Measurements from ENCODE around the gene PAQR8. TPM values are rescaled to one million over a fixed set of nuclear protein-coding genes. Genes with fewer than 3 reads are reported as not detected.

PAQR8 gene
- total and polyA plus RNA-seq, 2 of the 13 experiments (the other 11 are each of a cell fraction or from before 2014, with no cell fraction given), result 37.7 to 50.7 TPM

DNA sequence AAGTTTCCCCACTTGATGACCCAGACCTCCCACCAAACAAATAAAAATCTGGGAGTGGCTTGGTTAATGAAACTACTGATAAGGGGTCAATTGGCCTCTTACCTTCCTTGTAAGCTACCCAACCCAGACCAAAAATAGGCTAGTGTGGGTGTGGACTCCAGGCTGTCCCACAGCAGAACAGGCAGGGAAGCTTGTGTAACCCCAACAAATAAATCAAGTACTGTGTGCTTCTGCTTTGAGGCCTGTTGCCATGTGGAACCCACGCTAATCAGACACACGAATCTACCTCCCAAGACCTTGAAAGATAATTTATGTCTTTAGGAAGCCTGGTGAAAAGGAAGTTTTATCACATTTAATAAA is 33.7 kb upstream of the PAQR8 start (continued):
- peak; percentile 37; the same call in 1 of the 2 replicates for TF ChIP-seq HNF4G (IDR thresholded peaks at IDR 0.05; ENCODE audit: borderline replicate concordance, low read depth, low read length)
- no peak for TF ChIP-seq HNF4G (CRISPR knock-in tag; IDR thresholded peaks at IDR 0.05; ENCODE audit: borderline replicate concordance, low read depth)
- peak; percentile 50; the same call in 1 of the 2 replicates for TF ChIP-seq PRDM10 (CRISPR knock-in tag; IDR thresholded peaks at IDR 0.05; ENCODE audit: low read depth)
- TF ChIP-seq KLF12 (CRISPR knock-in tag; IDR thresholded peaks at IDR 0.05; ENCODE audit: borderline replicate concordance), result peak; percentile 55; the same call in 1 of the 2 replicates
- 0 out of 2 replicates have a peak, but pooled peaks have one; percentile 41 for TF ChIP-seq ZNF124 (CRISPR knock-in tag; IDR thresholded peaks at IDR 0.05)
- no peak for TF ChIP-seq ZNF225 (CRISPR knock-in tag; IDR thresholded peaks at IDR 0.05)
- peak; percentile 76; the same call in 1 of the 2 replicates for TF ChIP-seq BRD4 (CRISPR knock-in tag; IDR thresholded peaks at IDR 0.05)
- no peak for TF ChIP-seq ZNF891 (CRISPR knock-in tag; IDR thresholded peaks at IDR 0.05)
- TF ChIP-seq SP1 (IDR thresholded peaks at IDR 0.05), result no peak
- peak; percentile 43 for TF ChIP-seq SP1 (CRISPR knock-in tag; IDR thresholded peaks at IDR 0.05)
- TF ChIP-seq, protein P1, sequence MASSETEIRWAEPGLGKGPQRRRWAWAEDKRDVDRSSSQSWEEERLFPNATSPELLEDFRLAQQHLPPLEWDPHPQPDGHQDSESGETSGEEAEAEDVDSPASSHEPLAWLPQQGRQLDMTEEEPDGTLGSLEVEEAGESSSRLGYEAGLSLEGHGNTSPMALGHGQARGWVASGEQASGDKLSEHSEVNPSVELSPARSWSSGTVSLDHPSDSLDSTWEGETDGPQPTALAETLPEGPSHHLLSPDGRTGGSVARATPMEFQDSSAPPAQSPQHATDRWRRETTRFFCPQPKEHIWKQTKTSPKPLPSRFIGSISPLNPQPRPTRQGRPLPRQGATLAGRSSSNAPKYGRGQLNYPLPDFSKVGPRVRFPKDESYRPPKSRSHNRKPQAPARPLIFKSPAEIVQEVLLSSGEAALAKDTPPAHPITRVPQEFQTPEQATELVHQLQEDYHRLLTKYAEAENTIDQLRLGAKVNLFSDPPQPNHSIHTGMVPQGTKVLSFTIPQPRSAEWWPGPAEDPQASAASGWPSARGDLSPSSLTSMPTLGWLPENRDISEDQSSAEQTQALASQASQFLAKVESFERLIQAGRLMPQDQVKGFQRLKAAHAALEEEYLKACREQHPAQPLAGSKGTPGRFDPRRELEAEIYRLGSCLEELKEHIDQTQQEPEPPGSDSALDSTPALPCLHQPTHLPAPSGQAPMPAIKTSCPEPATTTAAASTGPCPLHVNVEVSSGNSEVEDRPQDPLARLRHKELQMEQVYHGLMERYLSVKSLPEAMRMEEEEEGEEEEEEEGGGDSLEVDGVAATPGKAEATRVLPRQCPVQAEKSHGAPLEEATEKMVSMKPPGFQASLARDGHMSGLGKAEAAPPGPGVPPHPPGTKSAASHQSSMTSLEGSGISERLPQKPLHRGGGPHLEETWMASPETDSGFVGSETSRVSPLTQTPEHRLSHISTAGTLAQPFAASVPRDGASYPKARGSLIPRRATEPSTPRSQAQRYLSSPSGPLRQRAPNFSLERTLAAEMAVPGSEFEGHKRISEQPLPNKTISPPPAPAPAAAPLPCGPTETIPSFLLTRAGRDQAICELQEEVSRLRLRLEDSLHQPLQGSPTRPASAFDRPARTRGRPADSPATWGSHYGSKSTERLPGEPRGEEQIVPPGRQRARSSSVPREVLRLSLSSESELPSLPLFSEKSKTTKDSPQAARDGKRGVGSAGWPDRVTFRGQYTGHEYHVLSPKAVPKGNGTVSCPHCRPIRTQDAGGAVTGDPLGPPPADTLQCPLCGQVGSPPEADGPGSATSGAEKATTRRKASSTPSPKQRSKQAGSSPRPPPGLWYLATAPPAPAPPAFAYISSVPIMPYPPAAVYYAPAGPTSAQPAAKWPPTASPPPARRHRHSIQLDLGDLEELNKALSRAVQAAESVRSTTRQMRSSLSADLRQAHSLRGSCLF (CRISPR knock-in tag; IDR thresholded peaks at IDR 0.05; ENCODE audit: borderline replicate concordance), result 0 out of 2 replicates have a peak, but pooled peaks have one; percentile 49
- TF ChIP-seq HCFC1 (IDR thresholded peaks at IDR 0.05; ENCODE audit: low read depth, low read length), result no peak
- no peak for TF ChIP-seq NR1H2 (CRISPR knock-in tag; IDR thresholded peaks at IDR 0.05; ENCODE audit: borderline replicate concordance, low read depth)
- TF ChIP-seq ZFY (CRISPR knock-in tag; IDR thresholded peaks at IDR 0.05), result peak; percentile 76
- TF ChIP-seq ZNF33A (CRISPR knock-in tag; IDR thresholded peaks at IDR 0.05; ENCODE audit: borderline replicate concordance), result no peak
- no peak for TF ChIP-seq ZNF24 (IDR thresholded peaks at IDR 0.05)
- 0 out of 2 replicates have a peak, but pooled peaks have one; percentile 42 for TF ChIP-seq ZNF546 (CRISPR knock-in tag; conservative IDR thresholded peaks at IDR 0.05)
- TF ChIP-seq ATF3 (CRISPR knock-in tag; IDR thresholded peaks at IDR 0.05), result peak; percentile 38; the same call in 1 of the 2 replicates
- peak; percentile 42; the same call in 1 of the 2 replicates for TF ChIP-seq SOX5 (CRISPR knock-in tag; IDR thresholded peaks at IDR 0.05; ENCODE audit: borderline replicate concordance)
- peak; percentile 27; the same call in 1 of the 2 replicates for TF ChIP-seq CEBPB (IDR thresholded peaks at IDR 0.05; ENCODE audit: borderline replicate concordance, low read depth, low read length)
